Activated B cell treated with CpG ODN at 0.5 μM for 24 hours (primary cell): ENCODE data around the gene MRPL51. TPM values are rescaled to one million over a fixed set of nuclear protein-coding genes. Genes with fewer than 3 reads are reported as not detected.
"Not testable (repeated sequence)": the region's sequence is repeated elsewhere in the genome, so short reads cannot be mapped to it uniquely, and the experiment has no call there.

Experiments used
- ATAC-seq: fragments of 200-7000 bp; cut with Tn5 transposase; one replicate; pipeline ENCODE4 v1.10.0; 2021; ENCODE audit warnings: low read depth, mild to moderate bottlenecking, moderate library complexity
- CTCF ChIA-PET: fragments of 350-600 bp; sonication (Branson Sonifier 250); formaldehyde crosslinking; loops from one replicate; lab custom pipeline; 2021; ENCODE audit warnings: antibody characterized with exemption; lab: Charles Lee
- POLR2A ChIA-PET: fragments of 350-600 bp; sonication (Branson Sonifier 250); formaldehyde crosslinking; loops from one replicate; lab custom pipeline; 2021; ENCODE audit warnings: antibody characterized with exemption; lab: Charles Lee
- DNase-seq: peaks from one replicate; pipeline ENCODE4 v3.0.0; 2022
- H3K27ac Mint-ChIP-seq: one replicate; pipeline ENCODE4 v1.8.0; 2020; ENCODE audit warnings: mixed read lengths
- H3K27me3 Mint-ChIP-seq: one replicate; pipeline ENCODE4 v1.8.0; 2021; ENCODE audit warnings: mixed read lengths
- H3K36me3 Mint-ChIP-seq: one replicate; pipeline ENCODE4 v1.8.0; 2021; ENCODE audit warnings: low read depth, mixed read lengths
- H3K4me1 Mint-ChIP-seq: one replicate; pipeline ENCODE4 v1.8.0; 2021; ENCODE audit warnings: mixed read lengths
- H3K4me3 Mint-ChIP-seq: one replicate; pipeline ENCODE4 v1.8.0; 2020; ENCODE audit warnings: mild to moderate bottlenecking, mixed read lengths
- H3K9me3 Mint-ChIP-seq: one replicate; pipeline ENCODE4 v1.8.0; 2020; ENCODE audit warnings: mixed read lengths
- CTCF ChIP-seq: fragments of 200-600 bp; IDR thresholded peaks from one replicate; pipeline ENCODE4 v1.8.0; 2022; ENCODE audit warnings: antibody characterized with exemption, mild to moderate bottlenecking
- intact Hi-C: fragments of 100-400 bp; cut with micrococcal nuclease; formaldehyde crosslinking; loops from one replicate; pipeline ENCODE4 v1.15.1; 2024
- total RNA-seq: library from RNA; stranded (reverse); gene quantifications from 2 replicates; pipeline ENCODE4 v1.2.3, GENCODE V29; 2022

Gene MRPL51
- total RNA-seq, 1 donor from 2014 or later, result 130 TPM

GRCh38 chr12:6539707-6540134 is 46.7 kb upstream of the MRPL51 start:
- no peak for TF ChIP-seq CTCF
- CTCF ChIA-PET, result interaction anchor here (0.9 to 4.3 kb wide), 9 partner anchors 13 to 254 kb away, joined by 3 to 111 read pairs (median 5); partner anchors contain the start of gene VAMP1
- no peaks in the 10 kb centered on the region for H3K9me3 Mint-ChIP-seq
- peaks cover 51% of the 10 kb centered on the region for H3K36me3 Mint-ChIP-seq
- H3K4me3 Mint-ChIP-seq, result no peak overlapping the region
- H3K27me3 Mint-ChIP-seq, result no peaks in the 10 kb centered on the region
- DNase-seq, result no peak
- intact Hi-C loops, result loop anchor here (5.0 kb wide), 2 partner anchors 217 to 552 kb away; no protein-coding TSS in a partner anchor
- H3K27ac Mint-ChIP-seq, result no peak overlapping the region
- no peak for ATAC-seq
- POLR2A ChIA-PET, result interaction anchor here (0.6 to 4.2 kb wide), 12 partner anchors 8 to 344 kb away, joined by 3 to 43 read pairs (median 4); partner anchors contain the start of genes MRPL51 and VAMP1
- H3K4me1 Mint-ChIP-seq, result peaks cover 48% of the 10 kb centered on the region

- Mint-ChIP-seq H3K9me3 (no peaks in the 10 kb centered on the region), H3K36me3 (peaks cover 50% of the 10 kb centered on the region), H3K27ac (no peak overlapping the region), H3K4me1 (peaks cover 48% of the 10 kb centered on the region), H3K27me3 (no peaks in the 10 kb centered on the region), H3K4me3 (no peak overlapping the region)
- no peak for ATAC-seq
- intact Hi-C loops, result loop anchor here (5.0 kb wide), 2 partner anchors 217 to 552 kb away; no protein-coding TSS in a partner anchor
- POLR2A ChIA-PET, result interaction anchor here (0.6 to 4.2 kb wide), 12 partner anchors 8 to 343 kb away, joined by 3 to 43 read pairs (median 4); partner anchors contain the start of genes MRPL51 and VAMP1
- DNase-seq, result no peak
- no peak for TF ChIP-seq CTCF
- CTCF ChIA-PET, result interaction anchor here (0.9 to 4.3 kb wide), 8 partner anchors 14 to 122 kb away, joined by 4 to 111 read pairs (median 14); partner anchors contain the start of gene VAMP1
Measured at GRCh38 chr12:6539314-6539682, 46.2 kb upstream of the MRPL51 start.

GRCh38 chr12:6538420-6539313 is 45.6 kb upstream of the MRPL51 start:
- ATAC-seq (no peak), DNase-seq (no peak)
- H3K36me3 Mint-ChIP-seq, result peaks cover 49% of the 10 kb centered on the region
- CTCF ChIA-PET, result interaction anchor here (0.9 to 4.3 kb wide), 18 partner anchors 9 to 550 kb away, joined by 3 to 111 read pairs (median 6); partner anchors contain the start of genes CD27, MRPL51, TAPBPL and VAMP1
- peaks cover 51% of the 10 kb centered on the region for H3K4me1 Mint-ChIP-seq
- intact Hi-C loops, result loop anchor here (1.0 to 5.0 kb wide), 7 partner anchors 16 to 551 kb away; partner anchors contain the start of gene VAMP1
- no peak overlapping the region for H3K27ac Mint-ChIP-seq
- H3K27me3 Mint-ChIP-seq, result no peaks in the 10 kb centered on the region
- H3K4me3 Mint-ChIP-seq, result no peak overlapping the region
- POLR2A ChIA-PET, result interaction anchor here (0.7 to 4.2 kb wide), 8 partner anchors 15 to 114 kb away, joined by 3 to 43 read pairs (median 7); partner anchors contain the start of genes MRPL51 and VAMP1
- no peaks in the 10 kb centered on the region for H3K9me3 Mint-ChIP-seq
- no peak for TF ChIP-seq CTCF

GRCh38 chr12:6537580-6538419 is 44.7 kb upstream of the MRPL51 start:
- Mint-ChIP-seq H3K27ac (peak overlapping the region; percentile 70), H3K36me3 (peaks cover 45% of the 10 kb centered on the region), H3K4me1 (peaks cover 59% of the 10 kb centered on the region), H3K4me3 (peak overlapping the region; percentile 64)
- POLR2A ChIA-PET, result interaction anchor here (0.7 to 4.2 kb wide), 8 partner anchors 16 to 113 kb away, joined by 3 to 43 read pairs (median 7); partner anchors contain the start of genes MRPL51 and VAMP1
- DNase-seq, result peak; percentile 72
- CTCF ChIA-PET, result interaction anchor here (0.5 to 4.3 kb wide), 27 partner anchors 9 to 549 kb away, joined by 3 to 111 read pairs (median 3); partner anchors contain the start of genes CD27, MRPL51, TAPBPL and VAMP1
- H3K27me3 Mint-ChIP-seq, ATAC-seq, H3K9me3 Mint-ChIP-seq: not testable (repeated sequence)
- intact Hi-C loops, result loop anchor here (1.0 to 5.0 kb wide), 8 partner anchors 17 to 550 kb away; partner anchors contain the start of gene VAMP1
